Peyer's patch (tissue), 4 donors: ENCODE data around the gene MCOLN1.

Source experiments
- CTCF ChIP-seq, 6 experiments: fragments of 450-650 bp in 4 of 6; fragments of 200-600 bp in 2 of 6; sonication (generic) in 1 of 6; IDR thresholded peaks; one replicate each; pipeline ENCODE4 v1.5.1; 2017 to 2019; ENCODE audit warnings: antibody characterized with exemption in 6 of 6, mild to moderate bottlenecking in 3 of 6, moderate library complexity in 1 of 6
- POLR2A ChIP-seq, 2 donors: fragments of 450-650 bp; IDR thresholded peaks; one replicate each; pipeline ENCODE4 v1.5.1; 2017; ENCODE audit warnings: antibody characterized with exemption in 2 of 2, mild to moderate bottlenecking in 2 of 2, moderate library complexity in 2 of 2

GRCh38 chr19:7549429-7550148 is 27.2 kb downstream of the MCOLN1 start:
- TF ChIP-seq POLR2A (IDR thresholded peaks at IDR 0.05) (no peak), CTCF (IDR thresholded peaks at IDR 0.05) (no peak)
